ENCODE measurements around the gene FBXL13. TPM values are rescaled to one million over a fixed set of nuclear protein-coding genes. Genes with fewer than 3 reads are reported as not detected.
"Not testable (repeated sequence)": the region's sequence is repeated elsewhere in the genome, so short reads cannot be mapped to it uniquely, and the experiment has no call there.

Gene FBXL13
- total RNA-seq, 2 experiments from 2014 or later = 1.6 to 2.0 TPM

DNA sequence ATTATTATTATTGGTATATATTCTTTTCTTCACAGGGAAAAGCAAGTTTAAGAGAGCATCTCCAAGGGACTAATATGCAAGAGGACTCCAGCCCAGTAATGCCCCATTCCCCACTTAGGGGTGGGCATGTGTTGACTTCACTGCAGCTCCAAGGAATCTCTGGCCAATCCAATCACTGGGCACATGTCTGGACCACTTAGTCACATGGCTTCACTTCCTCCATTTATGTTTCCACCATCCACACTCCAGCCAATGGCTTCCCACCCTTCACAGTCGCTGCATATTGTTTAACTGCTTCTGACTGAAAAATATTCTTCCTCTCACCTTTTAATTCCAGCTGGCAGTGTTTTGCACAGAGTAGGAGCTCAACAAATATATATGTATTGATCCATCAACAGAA lies 43.6 kb downstream of the FBXL13 start:
- Histone ChIP-seq H2AFZ (ENCODE audit: low read length) (no peak overlapping the region), H3K9me2 (ENCODE audit: insufficient read depth, low read length) (no peaks in the 10 kb centered on the region), H3K4me1 (ENCODE audit: insufficient read depth, low read length, poor library complexity, severe bottlenecking) (no peaks in the 10 kb centered on the region), H3K4me2 (ENCODE audit: low read length) (no peak overlapping the region), H3K79me2 (ENCODE audit: insufficient read depth, low read depth, low read length) (no peaks in the 10 kb centered on the region), H3K9me3 (ENCODE audit: low read length) (no peaks in the 10 kb centered on the region; the same call in 1 of the 2 replicates), H3K27ac (ENCODE audit: low read depth, low read length, poor library complexity, severe bottlenecking) (no peak overlapping the region), H3K36me3 (ENCODE audit: insufficient read depth, low read length) (no peaks in the 10 kb centered on the region), H3K4me3 (ENCODE audit: low read depth, low read length, poor library complexity, severe bottlenecking) (no peak overlapping the region), H4K20me1 (ENCODE audit: insufficient read depth, low read length) (no peaks in the 10 kb centered on the region)
- ChIA-PET CTCF (ENCODE audit: unreplicated experiment) (no interaction called here), POLR2A (no interaction called here)
- intact Hi-C loops (cut with micrococcal nuclease; ENCODE audit: unreplicated experiment) = no loop called here
- DNase-seq (ENCODE audit: low spot score) = no peak
- TF ChIP-seq, protein P1, sequence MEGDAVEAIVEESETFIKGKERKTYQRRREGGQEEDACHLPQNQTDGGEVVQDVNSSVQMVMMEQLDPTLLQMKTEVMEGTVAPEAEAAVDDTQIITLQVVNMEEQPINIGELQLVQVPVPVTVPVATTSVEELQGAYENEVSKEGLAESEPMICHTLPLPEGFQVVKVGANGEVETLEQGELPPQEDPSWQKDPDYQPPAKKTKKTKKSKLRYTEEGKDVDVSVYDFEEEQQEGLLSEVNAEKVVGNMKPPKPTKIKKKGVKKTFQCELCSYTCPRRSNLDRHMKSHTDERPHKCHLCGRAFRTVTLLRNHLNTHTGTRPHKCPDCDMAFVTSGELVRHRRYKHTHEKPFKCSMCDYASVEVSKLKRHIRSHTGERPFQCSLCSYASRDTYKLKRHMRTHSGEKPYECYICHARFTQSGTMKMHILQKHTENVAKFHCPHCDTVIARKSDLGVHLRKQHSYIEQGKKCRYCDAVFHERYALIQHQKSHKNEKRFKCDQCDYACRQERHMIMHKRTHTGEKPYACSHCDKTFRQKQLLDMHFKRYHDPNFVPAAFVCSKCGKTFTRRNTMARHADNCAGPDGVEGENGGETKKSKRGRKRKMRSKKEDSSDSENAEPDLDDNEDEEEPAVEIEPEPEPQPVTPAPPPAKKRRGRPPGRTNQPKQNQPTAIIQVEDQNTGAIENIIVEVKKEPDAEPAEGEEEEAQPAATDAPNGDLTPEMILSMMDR (conservative IDR thresholded peaks at IDR 0.05; ENCODE audit: low read length) = no peak
- TF ChIP-seq EZH2phosphoT487 (IDR thresholded peaks at IDR 0.05; ENCODE audit: borderline replicate concordance, low read depth, low read length) = no peak
- BruUV-seq (replicated peaks) = no TSS peak

DNA sequence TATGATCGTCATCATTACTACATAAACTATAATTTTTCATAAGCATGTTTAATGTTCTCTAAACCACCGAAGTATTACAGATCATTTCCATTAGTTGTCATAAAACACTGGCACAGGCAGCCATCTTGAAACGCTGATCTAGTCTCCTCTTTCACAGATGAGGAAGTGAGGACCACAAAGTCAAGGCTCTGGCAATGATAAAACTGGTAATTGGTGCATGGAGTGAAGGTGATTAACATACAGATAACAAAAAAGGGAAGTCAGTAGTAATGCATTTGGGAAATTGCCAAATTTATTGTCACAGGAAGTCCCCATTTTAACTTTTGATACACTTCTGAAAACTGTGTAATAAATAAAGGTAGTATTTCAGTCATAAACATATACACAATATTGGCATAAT lies 49.3 kb downstream of the FBXL13 start:
- H3K4me3 ChIP-seq (ENCODE audit: low read depth, low read length, poor library complexity, severe bottlenecking) = no peak overlapping the region
- H3K4me2 ChIP-seq (ENCODE audit: low read length) = no peak overlapping the region
- ChIA-PET POLR2A (no interaction called here), CTCF (ENCODE audit: unreplicated experiment) (no interaction called here)
- H3K36me3 ChIP-seq (ENCODE audit: insufficient read depth, low read length) = no peaks in the 10 kb centered on the region
- intact Hi-C loops (cut with micrococcal nuclease; ENCODE audit: unreplicated experiment) = no loop called here
- no peak overlapping the region for H2AFZ ChIP-seq (ENCODE audit: low read length)
- H3K9me2 ChIP-seq (ENCODE audit: insufficient read depth, low read length) = no peaks in the 10 kb centered on the region
- DNase-seq (ENCODE audit: low spot score) = no peak
- no TSS peak for BruUV-seq (replicated peaks)
- no peaks in the 10 kb centered on the region for H3K79me2 ChIP-seq (ENCODE audit: insufficient read depth, low read depth, low read length)
- H3K27ac ChIP-seq (ENCODE audit: low read depth, low read length, poor library complexity, severe bottlenecking) = no peak overlapping the region
- no peaks in the 10 kb centered on the region; the same call in 1 of the 2 replicates for H3K9me3 ChIP-seq (ENCODE audit: low read length)
- H4K20me1 ChIP-seq (ENCODE audit: insufficient read depth, low read length) = no peaks in the 10 kb centered on the region
- H3K4me1 ChIP-seq (ENCODE audit: insufficient read depth, low read length, poor library complexity, severe bottlenecking) = no peaks in the 10 kb centered on the region
- TF ChIP-seq, protein P1 (conservative IDR thresholded peaks at IDR 0.05; ENCODE audit: low read length) = no peak
- TF ChIP-seq EZH2phosphoT487 (IDR thresholded peaks at IDR 0.05; ENCODE audit: borderline replicate concordance, low read depth, low read length) = no peak

DNA sequence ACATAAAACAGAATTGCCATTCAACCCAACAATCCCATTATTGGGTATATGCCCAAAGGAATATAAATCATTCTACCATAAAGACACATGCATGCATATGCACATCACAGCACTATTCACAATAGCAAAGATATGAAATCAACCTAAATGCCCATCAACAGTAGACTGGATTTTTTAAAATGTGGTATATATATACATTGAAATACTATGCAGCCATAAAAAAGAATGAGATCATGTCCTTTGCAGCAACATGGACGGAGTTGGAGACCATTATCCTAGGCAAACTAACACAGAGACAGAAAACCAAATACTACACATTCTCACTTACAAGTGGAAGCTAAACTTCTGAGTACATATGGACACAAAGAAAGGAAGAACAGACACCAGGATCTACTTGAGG lies 51.0 kb downstream of the FBXL13 start:
- H3K9me2 ChIP-seq (ENCODE audit: insufficient read depth, low read length); H3K9me3 ChIP-seq (ENCODE audit: low read length); BruUV-seq (replicated peaks); CTCF ChIA-PET (ENCODE audit: unreplicated experiment); DNase-seq (ENCODE audit: low spot score); H3K36me3 ChIP-seq (ENCODE audit: insufficient read depth, low read length); H4K20me1 ChIP-seq (ENCODE audit: insufficient read depth, low read length); H2AFZ ChIP-seq (ENCODE audit: low read length); H3K4me1 ChIP-seq (ENCODE audit: insufficient read depth, low read length, poor library complexity, severe bottlenecking); intact Hi-C loops (cut with micrococcal nuclease; ENCODE audit: unreplicated experiment); H3K79me2 ChIP-seq (ENCODE audit: insufficient read depth, low read depth, low read length); H3K4me3 ChIP-seq (ENCODE audit: low read depth, low read length, poor library complexity, severe bottlenecking); H3K27ac ChIP-seq (ENCODE audit: low read depth, low read length, poor library complexity, severe bottlenecking); H3K4me2 ChIP-seq (ENCODE audit: low read length): not testable (repeated sequence)
- POLR2A ChIA-PET = interaction anchor here (0.6 kb wide), 1 partner anchor 192 kb away, joined by 3 read pairs; no protein-coding TSS in a partner anchor

DNA sequence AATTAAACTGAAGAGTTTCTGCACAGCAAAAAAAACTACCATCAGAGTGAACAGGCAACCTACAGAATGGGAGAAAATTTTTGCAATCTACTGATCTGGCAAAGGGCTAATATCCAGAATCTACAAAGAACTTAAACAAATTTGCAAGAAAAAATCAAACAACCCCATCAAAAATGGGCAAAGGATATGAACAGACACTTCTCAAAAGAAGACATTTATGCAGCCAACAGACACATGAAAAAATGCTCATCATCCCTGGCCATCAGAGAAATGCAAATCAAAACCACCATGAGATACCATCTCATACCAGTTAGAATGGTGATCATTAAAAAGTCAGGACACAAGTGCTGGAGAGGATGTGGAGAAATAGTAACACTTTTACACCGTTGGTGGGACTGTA lies 53.1 kb downstream of the FBXL13 start:
- H3K79me2 ChIP-seq (ENCODE audit: insufficient read depth, low read depth, low read length); H3K4me1 ChIP-seq (ENCODE audit: insufficient read depth, low read length, poor library complexity, severe bottlenecking); BruUV-seq (replicated peaks); H3K27ac ChIP-seq (ENCODE audit: low read depth, low read length, poor library complexity, severe bottlenecking); H3K4me3 ChIP-seq (ENCODE audit: low read depth, low read length, poor library complexity, severe bottlenecking); intact Hi-C loops (cut with micrococcal nuclease; ENCODE audit: unreplicated experiment); H3K9me3 ChIP-seq (ENCODE audit: low read length); H3K4me2 ChIP-seq (ENCODE audit: low read length); POLR2A ChIA-PET; H4K20me1 ChIP-seq (ENCODE audit: insufficient read depth, low read length); CTCF ChIA-PET (ENCODE audit: unreplicated experiment); H2AFZ ChIP-seq (ENCODE audit: low read length); H3K9me2 ChIP-seq (ENCODE audit: insufficient read depth, low read length); H3K36me3 ChIP-seq (ENCODE audit: insufficient read depth, low read length); DNase-seq (ENCODE audit: low spot score): not testable (repeated sequence)

DNA sequence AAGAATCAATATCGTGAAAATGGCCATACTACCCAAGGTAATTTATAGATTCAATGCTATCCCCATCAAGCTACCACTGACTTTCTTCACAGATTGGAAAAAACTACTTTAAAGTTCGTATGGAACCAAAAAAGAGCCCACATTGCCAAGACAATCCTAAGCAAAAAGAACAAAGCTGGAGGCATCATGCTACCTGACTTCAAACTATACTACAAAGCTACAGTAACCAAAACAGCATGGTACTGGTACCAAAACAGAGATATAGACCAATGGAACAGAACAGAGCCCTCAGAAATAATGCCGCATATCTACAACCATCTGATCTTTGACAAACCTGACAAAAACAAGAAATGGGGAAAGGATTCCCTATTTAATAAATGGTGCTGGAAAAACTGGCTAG lies 53.7 kb downstream of the FBXL13 start:
- BruUV-seq (replicated peaks); H3K27ac ChIP-seq (ENCODE audit: low read depth, low read length, poor library complexity, severe bottlenecking); DNase-seq (ENCODE audit: low spot score); H3K9me3 ChIP-seq (ENCODE audit: low read length); intact Hi-C loops (cut with micrococcal nuclease; ENCODE audit: unreplicated experiment); CTCF ChIA-PET (ENCODE audit: unreplicated experiment); H2AFZ ChIP-seq (ENCODE audit: low read length); H3K4me2 ChIP-seq (ENCODE audit: low read length); H3K9me2 ChIP-seq (ENCODE audit: insufficient read depth, low read length); H4K20me1 ChIP-seq (ENCODE audit: insufficient read depth, low read length); H3K4me1 ChIP-seq (ENCODE audit: insufficient read depth, low read length, poor library complexity, severe bottlenecking); H3K36me3 ChIP-seq (ENCODE audit: insufficient read depth, low read length); H3K4me3 ChIP-seq (ENCODE audit: low read depth, low read length, poor library complexity, severe bottlenecking); POLR2A ChIA-PET; H3K79me2 ChIP-seq (ENCODE audit: insufficient read depth, low read depth, low read length): not testable (repeated sequence)

All from OCI-LY7 (cell line).